ENCODE results near the gene SYCP3.

Gene SYCP3

DNA sequence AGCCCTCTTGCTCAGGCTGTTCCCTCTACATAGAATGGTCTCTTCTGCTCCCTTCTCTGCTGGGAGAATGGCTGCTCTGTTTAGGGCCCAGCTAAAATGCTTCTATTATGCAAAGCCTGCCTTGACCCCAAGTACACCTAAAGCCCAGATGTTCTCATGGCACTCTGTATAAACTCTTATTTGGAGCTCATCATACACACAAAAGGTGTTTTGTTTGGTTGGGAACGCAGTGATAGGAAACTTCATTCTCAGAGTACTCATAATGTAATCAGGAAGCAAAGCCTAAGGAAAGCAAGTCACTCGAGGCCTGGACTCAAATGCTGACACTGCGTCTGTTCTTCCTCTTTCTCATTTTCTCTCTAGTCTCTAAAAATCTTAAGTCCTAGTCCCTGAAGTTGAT, 38.2 kb upstream of the SYCP3 start:
- no peaks in the 10 kb centered on the region for H3K4me1 ChIP-seq (ENCODE audit: insufficient read depth, low read length)
- H3K4me3 ChIP-seq (ENCODE audit: low read length), result no peak overlapping the region
- H3K9me3 ChIP-seq (ENCODE audit: insufficient read depth, low read depth, low read length), result no peaks in the 10 kb centered on the region
- no peak overlapping the region for H3K27ac ChIP-seq (ENCODE audit: low read depth, low read length)
- H3K27me3 ChIP-seq (ENCODE audit: insufficient read depth, low read length), result no peaks in the 10 kb centered on the region
- no peak overlapping the region for H3K9ac ChIP-seq (ENCODE audit: low read depth, low read length)
- 95% methylated on average over 3 of the region's 3 CpGs for WGBS
- peaks cover 51% of the 10 kb centered on the region; the same call in 1 of the 2 replicates for H3K36me3 ChIP-seq (ENCODE audit: insufficient read depth, low read length)

DNA sequence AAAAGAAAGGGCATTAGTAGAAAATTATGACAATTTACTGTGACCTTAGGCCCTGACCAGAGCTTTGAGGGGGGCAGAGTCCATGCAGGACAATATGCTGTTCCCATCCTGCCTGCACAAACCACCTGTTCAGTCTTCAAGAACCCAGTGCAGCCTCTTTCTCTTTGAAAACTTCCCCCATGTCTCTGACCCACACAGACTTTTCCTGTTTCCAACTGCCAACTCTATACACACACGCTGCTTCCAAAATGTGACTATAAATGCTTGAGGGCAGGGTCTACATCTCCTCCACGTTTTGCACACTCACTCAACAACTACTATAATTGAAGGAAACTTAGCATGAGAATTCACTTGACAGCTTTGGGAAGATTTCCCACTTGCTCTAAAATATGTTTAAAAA, 36.6 kb upstream of the SYCP3 start:
- WGBS, result 98% methylated on average over 2 of the region's 2 CpGs
- H3K36me3 ChIP-seq (ENCODE audit: insufficient read depth, low read length), result peaks cover 47% of the 10 kb centered on the region; the same call in 1 of the 2 replicates
- H3K4me1 ChIP-seq (ENCODE audit: insufficient read depth, low read length), result no peaks in the 10 kb centered on the region
- H3K9me3 ChIP-seq (ENCODE audit: insufficient read depth, low read depth, low read length), result no peaks in the 10 kb centered on the region
- no peak overlapping the region for H3K4me3 ChIP-seq (ENCODE audit: low read length)
- H3K27me3 ChIP-seq (ENCODE audit: insufficient read depth, low read length), result no peaks in the 10 kb centered on the region
- H3K9ac ChIP-seq (ENCODE audit: low read depth, low read length), result no peak overlapping the region
- H3K27ac ChIP-seq (ENCODE audit: low read depth, low read length), result no peak overlapping the region

DNA sequence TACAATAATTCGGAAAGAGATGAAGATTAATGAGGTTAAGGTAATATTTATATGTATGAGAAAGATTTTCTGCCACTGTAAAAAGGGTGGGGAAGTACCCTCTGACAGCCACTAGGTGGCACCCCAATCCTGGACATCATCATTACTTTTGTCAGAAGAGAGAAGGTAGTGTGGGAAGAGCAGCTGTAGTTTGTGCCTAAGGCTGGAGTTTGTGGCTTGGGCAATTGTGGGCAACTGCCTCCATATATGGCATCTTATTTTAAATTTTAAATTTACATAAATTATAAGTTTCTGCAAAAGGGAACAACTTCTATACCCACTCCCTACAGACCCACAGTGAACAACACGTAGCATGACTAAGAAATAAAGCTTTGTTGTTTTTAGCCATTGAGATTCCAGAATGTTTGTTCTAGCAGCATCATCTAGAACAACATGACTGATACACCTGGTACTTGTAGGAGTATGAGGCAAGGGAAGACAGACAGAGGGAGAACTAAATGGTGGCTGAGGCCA, 34.4 kb upstream of the SYCP3 start:
- Histone ChIP-seq H3K9me3 (ENCODE audit: insufficient read depth, low read depth, low read length) (no peaks in the 10 kb centered on the region), H3K4me1 (ENCODE audit: insufficient read depth, low read length) (no peaks in the 10 kb centered on the region), H3K27ac (ENCODE audit: low read depth, low read length) (no peak overlapping the region), H3K27me3 (ENCODE audit: insufficient read depth, low read length) (no peaks in the 10 kb centered on the region), H3K4me3 (ENCODE audit: low read length) (no peak overlapping the region), H3K9ac (ENCODE audit: low read depth, low read length) (no peak overlapping the region), H3K36me3 (ENCODE audit: insufficient read depth, low read length) (peaks cover 48% of the 10 kb centered on the region)
- 64% methylated on average over 2 of the region's 2 CpGs for WGBS

DNA sequence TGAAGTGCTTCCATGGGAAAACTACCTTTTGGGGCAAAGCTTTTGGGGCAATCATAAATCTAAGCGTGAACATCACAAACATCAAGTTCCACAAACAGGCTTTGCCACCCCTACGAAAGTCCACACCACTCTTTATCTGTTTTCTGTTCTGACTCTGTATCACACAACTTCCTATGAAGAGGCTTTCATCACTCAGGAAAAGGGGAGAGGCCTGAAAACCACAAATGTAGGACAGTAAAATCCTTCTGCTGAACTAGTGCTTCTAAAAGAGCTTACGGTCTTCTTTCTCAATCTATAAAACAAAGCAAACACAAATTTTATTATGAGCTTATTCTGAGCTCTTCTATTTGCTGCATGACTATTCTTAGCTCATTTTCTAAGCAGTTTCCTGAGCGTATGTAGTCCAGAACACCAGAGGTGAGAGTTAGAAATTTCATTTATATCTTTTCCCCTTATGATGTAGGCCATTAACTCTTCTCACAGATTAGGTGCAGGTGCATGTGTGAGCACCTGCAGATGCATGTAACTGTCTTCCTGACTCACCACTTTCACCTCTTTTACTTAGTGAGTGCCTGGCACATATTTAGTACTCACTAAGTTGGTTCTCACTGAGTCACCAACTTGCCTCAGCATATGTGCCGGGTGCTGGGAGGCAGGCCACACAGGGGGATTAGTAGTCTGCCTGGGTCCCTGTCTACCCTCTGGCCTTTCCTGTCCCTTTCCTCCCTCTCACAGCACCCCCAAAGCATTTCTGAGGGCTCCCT, 32.9 kb upstream of the SYCP3 start:
- Histone ChIP-seq H3K27ac (ENCODE audit: low read depth, low read length) (no peak overlapping the region), H3K27me3 (ENCODE audit: insufficient read depth, low read length) (no peaks in the 10 kb centered on the region), H3K4me3 (ENCODE audit: low read length) (no peak overlapping the region), H3K9me3 (ENCODE audit: insufficient read depth, low read depth, low read length) (no peaks in the 10 kb centered on the region), H3K36me3 (ENCODE audit: insufficient read depth, low read length) (peaks cover 51% of the 10 kb centered on the region), H3K9ac (ENCODE audit: low read depth, low read length) (no peak overlapping the region), H3K4me1 (ENCODE audit: insufficient read depth, low read length) (no peaks in the 10 kb centered on the region)
- 97% methylated on average over 5 of the region's 5 CpGs for WGBS

- H3K36me3 ChIP-seq (ENCODE audit: insufficient read depth, low read length), result peaks cover 54% of the 10 kb centered on the region
- no peaks in the 10 kb centered on the region for H3K4me1 ChIP-seq (ENCODE audit: insufficient read depth, low read length)
- no peaks in the 10 kb centered on the region for H3K9me3 ChIP-seq (ENCODE audit: insufficient read depth, low read depth, low read length)
- no peak overlapping the region for H3K27ac ChIP-seq (ENCODE audit: low read depth, low read length)
- no peak overlapping the region for H3K9ac ChIP-seq (ENCODE audit: low read depth, low read length)
- WGBS, result 88% methylated on average over 2 of the region's 5 CpGs
- no peaks in the 10 kb centered on the region for H3K27me3 ChIP-seq (ENCODE audit: insufficient read depth, low read length)
- no peak overlapping the region for H3K4me3 ChIP-seq (ENCODE audit: low read length)
Observed at GRCh38 chr12:101769865-101770264, 30.6 kb upstream of the SYCP3 start.

GRCh38 chr12:101768781-101769180, 29.5 kb upstream of the SYCP3 start:
- no peaks in the 10 kb centered on the region for H3K4me1 ChIP-seq (ENCODE audit: insufficient read depth, low read length)
- no peak overlapping the region for H3K4me3 ChIP-seq (ENCODE audit: low read length)
- WGBS, result 98% methylated on average over 2 of the region's 2 CpGs
- H3K27ac ChIP-seq (ENCODE audit: low read depth, low read length), result no peak overlapping the region
- H3K36me3 ChIP-seq (ENCODE audit: insufficient read depth, low read length), result peaks cover 65% of the 10 kb centered on the region
- no peaks in the 10 kb centered on the region for H3K27me3 ChIP-seq (ENCODE audit: insufficient read depth, low read length)
- no peaks in the 10 kb centered on the region for H3K9me3 ChIP-seq (ENCODE audit: insufficient read depth, low read depth, low read length)
- no peak overlapping the region for H3K9ac ChIP-seq (ENCODE audit: low read depth, low read length)

DNA sequence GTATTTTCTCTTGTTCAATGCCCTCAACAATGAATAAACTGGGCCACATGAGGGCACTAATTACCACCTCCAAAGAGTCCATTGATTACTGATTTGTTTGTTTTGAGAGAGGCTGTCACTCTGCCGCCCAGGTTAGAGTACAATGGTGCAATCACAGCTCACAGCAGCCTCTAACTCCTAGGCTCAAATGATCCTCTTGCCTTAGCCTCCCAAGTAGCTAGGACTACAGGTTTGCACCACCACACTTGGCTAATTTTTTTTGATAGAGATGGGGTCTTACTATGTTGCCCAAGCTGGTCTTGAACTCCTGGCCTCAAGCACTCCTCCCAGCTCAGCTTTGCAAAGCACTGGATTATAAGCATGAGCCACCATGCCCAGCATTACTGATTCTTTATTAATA, 28.3 kb upstream of the SYCP3 start:
- no peaks in the 10 kb centered on the region for H3K9me3 ChIP-seq (ENCODE audit: insufficient read depth, low read depth, low read length)
- no peak overlapping the region for H3K27ac ChIP-seq (ENCODE audit: low read depth, low read length)
- WGBS, result 83% methylated on average over 1 of the region's 1 CpG
- no peak overlapping the region for H3K9ac ChIP-seq (ENCODE audit: low read depth, low read length)
- H3K27me3 ChIP-seq (ENCODE audit: insufficient read depth, low read length), result no peaks in the 10 kb centered on the region
- H3K4me3 ChIP-seq (ENCODE audit: low read length), result no peak overlapping the region
- no peaks in the 10 kb centered on the region for H3K4me1 ChIP-seq (ENCODE audit: insufficient read depth, low read length)
- peaks cover 67% of the 10 kb centered on the region for H3K36me3 ChIP-seq (ENCODE audit: insufficient read depth, low read length)

DNA sequence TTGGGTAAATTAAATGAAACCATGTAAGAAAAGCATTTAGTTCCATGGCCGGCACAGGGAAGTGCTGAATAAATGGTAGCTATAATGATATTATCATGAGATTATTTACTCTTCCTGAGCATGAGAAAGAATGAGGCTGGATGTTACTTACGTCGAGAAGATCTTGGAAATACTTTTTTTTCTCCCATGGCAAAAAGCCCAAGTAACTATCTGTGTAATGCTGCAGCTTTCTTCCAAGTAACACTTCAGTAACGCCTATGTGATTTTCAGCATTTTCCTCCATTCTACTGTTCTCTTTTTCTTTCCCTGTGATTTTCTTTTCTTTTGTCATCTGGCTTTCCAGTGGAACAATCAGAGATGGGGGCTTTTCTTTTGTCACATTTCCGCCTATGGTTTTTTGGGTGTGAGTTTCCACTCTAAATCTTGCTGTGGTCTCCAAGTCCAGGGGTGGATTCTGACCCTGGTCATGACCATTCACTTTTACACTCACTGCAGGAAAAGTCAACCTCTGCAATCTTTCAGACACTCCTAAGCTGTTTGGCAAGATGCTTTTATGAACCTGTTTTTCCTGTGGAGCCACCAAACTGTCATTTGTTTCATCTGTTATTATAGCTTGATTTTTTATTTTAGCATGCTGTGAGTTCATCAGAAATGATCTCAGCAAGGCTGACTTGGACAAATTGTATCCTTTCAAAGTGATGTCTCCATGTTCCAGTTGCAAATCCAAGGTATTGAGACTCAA, 25.0 kb upstream of the SYCP3 start:
- no peaks in the 10 kb centered on the region for H3K27me3 ChIP-seq (ENCODE audit: insufficient read depth, low read length)
- H3K9me3 ChIP-seq (ENCODE audit: insufficient read depth, low read depth, low read length), result no peaks in the 10 kb centered on the region
- no peak overlapping the region for H3K27ac ChIP-seq (ENCODE audit: low read depth, low read length)
- 96% methylated on average over 5 of the region's 5 CpGs for WGBS
- peaks cover 75% of the 10 kb centered on the region for H3K36me3 ChIP-seq (ENCODE audit: insufficient read depth, low read length)
- H3K4me1 ChIP-seq (ENCODE audit: insufficient read depth, low read length), result no peaks in the 10 kb centered on the region
- H3K4me3 ChIP-seq (ENCODE audit: low read length), result no peak overlapping the region
- H3K9ac ChIP-seq (ENCODE audit: low read depth, low read length), result no peak overlapping the region

GRCh38 chr12:101763246-101763931, 24.1 kb upstream of the SYCP3 start:
- H3K9ac ChIP-seq (ENCODE audit: low read depth, low read length), result no peak overlapping the region
- WGBS, result 94% methylated on average over 6 of the region's 6 CpGs
- no peak overlapping the region for H3K27ac ChIP-seq (ENCODE audit: low read depth, low read length)
- peaks cover 71% of the 10 kb centered on the region for H3K36me3 ChIP-seq (ENCODE audit: insufficient read depth, low read length)
- H3K9me3 ChIP-seq (ENCODE audit: insufficient read depth, low read depth, low read length), result no peaks in the 10 kb centered on the region
- H3K4me1 ChIP-seq (ENCODE audit: insufficient read depth, low read length), result no peaks in the 10 kb centered on the region
- no peak overlapping the region for H3K4me3 ChIP-seq (ENCODE audit: low read length)
- H3K27me3 ChIP-seq (ENCODE audit: insufficient read depth, low read length), result no peaks in the 10 kb centered on the region

GRCh38 chr12:101761781-101762180, 22.5 kb upstream of the SYCP3 start:
- Histone ChIP-seq H3K27me3 (ENCODE audit: insufficient read depth, low read length) (no peaks in the 10 kb centered on the region), H3K4me3 (ENCODE audit: low read length) (no peak overlapping the region), H3K36me3 (ENCODE audit: insufficient read depth, low read length) (peaks cover 71% of the 10 kb centered on the region), H3K27ac (ENCODE audit: low read depth, low read length) (no peak overlapping the region), H3K9ac (ENCODE audit: low read depth, low read length) (no peak overlapping the region), H3K4me1 (ENCODE audit: insufficient read depth, low read length) (no peaks in the 10 kb centered on the region), H3K9me3 (ENCODE audit: insufficient read depth, low read depth, low read length) (no peaks in the 10 kb centered on the region)
- 89% methylated on average over 3 of the region's 4 CpGs for WGBS

DNA sequence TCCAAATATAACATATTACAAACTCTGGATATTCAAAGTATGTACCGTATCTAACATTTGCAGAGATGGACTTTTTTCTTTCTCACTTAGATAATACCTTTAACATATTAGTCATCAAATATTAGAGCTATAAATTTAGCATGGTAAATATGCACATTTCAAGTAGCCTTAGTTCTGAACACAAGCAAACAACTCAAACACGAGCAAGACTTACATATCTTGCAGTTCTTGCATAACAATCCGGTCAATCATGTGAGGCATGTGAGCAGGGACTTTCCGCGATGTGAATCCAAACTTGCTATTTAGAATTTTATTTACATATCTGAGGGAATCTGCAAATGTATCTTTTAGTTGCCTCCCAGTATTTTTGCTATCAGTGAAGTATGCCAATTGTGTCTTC, 22.1 kb upstream of the SYCP3 start:
- 89% methylated on average over 5 of the region's 5 CpGs for WGBS

More for the DNA sequence above, 22.1 kb upstream of the SYCP3 start:
- H3K4me1 ChIP-seq (ENCODE audit: insufficient read depth, low read length), result no peaks in the 10 kb centered on the region
- H3K9me3 ChIP-seq (ENCODE audit: insufficient read depth, low read depth, low read length), result no peaks in the 10 kb centered on the region
- H3K27ac ChIP-seq (ENCODE audit: low read depth, low read length), result no peak overlapping the region
- no peak overlapping the region for H3K4me3 ChIP-seq (ENCODE audit: low read length)
- no peak overlapping the region for H3K9ac ChIP-seq (ENCODE audit: low read depth, low read length)
- H3K36me3 ChIP-seq (ENCODE audit: insufficient read depth, low read length), result peaks cover 72% of the 10 kb centered on the region
- no peaks in the 10 kb centered on the region for H3K27me3 ChIP-seq (ENCODE audit: insufficient read depth, low read length)
